Adipocyte (in vitro differentiated cells): ENCODE data around the gene SOX5.

Experiments used
- DNase-seq: peaks from one replicate; pipeline ENCODE4 v3.0.0-alpha.2; 2015; ENCODE audit warnings: low read depth
- H3K27me3 ChIP-seq: replicated peaks from 2 replicates; pipeline ENCODE4 v1.7.0; 2013; ENCODE audit warnings: mild to moderate bottlenecking, low read length, moderate library complexity; ENCODE audit not compliant: control insufficient read depth, insufficient read depth
- H3K36me3 ChIP-seq: 2 replicates; pipeline ENCODE4 v1.7.0; 2013; ENCODE audit warnings: low read length, mild to moderate bottlenecking, moderate library complexity; ENCODE audit not compliant: control insufficient read depth, insufficient read depth, severe bottlenecking
- H3K4me1 ChIP-seq: 2 replicates; pipeline ENCODE4 v1.7.0; 2013; ENCODE audit warnings: mild to moderate bottlenecking, low read length, moderate library complexity; ENCODE audit not compliant: control insufficient read depth, insufficient read depth
- H3K4me3 ChIP-seq: 2 replicates; pipeline ENCODE4 v1.7.0; 2013; ENCODE audit warnings: mild to moderate bottlenecking, low read length, moderate library complexity
- H3K9ac ChIP-seq: 2 replicates; pipeline ENCODE4 v1.7.0; 2013; ENCODE audit warnings: mild to moderate bottlenecking, low read length, moderate library complexity
- H3K9me3 ChIP-seq: 2 replicates; pipeline ENCODE4 v1.7.0; 2013; ENCODE audit warnings: mild to moderate bottlenecking, low read length, moderate library complexity; ENCODE audit not compliant: control insufficient read depth

Gene SOX5

DNA sequence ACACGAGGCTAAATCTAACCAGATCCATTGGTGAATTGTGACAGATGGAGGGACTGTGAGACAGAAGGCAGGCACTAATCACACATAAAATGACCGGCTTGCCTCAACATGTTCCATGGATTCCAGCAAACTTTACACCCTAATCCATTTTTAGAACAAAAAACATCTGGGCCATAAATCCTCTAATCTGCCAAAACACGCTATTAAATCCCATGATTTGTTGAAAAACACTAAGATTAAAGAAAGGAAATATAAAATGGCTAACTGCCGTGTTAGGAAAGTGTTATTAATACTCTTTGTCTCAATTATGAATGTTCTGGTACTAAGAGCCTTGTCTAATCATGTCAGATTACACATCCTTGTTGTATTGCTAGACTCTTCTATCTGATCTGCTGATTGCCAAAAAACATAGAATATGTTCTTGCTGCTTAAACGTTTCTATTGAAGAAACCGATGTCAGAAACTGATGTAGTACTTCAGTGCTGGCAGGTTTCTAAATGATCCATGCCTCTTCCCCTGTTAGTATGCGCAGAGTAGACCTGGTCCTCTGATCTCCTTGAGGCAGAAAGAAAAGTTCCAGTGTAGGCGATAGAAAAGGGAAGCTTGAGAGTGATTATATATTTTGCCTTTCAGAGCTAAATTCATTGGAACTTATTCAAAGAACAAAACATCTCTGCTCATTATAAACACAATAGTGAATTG is 384.9 kb downstream of the SOX5 start:
- H3K4me3 ChIP-seq, result no peak overlapping the region
- H3K36me3 ChIP-seq, result no peaks in the 10 kb centered on the region
- no peak overlapping the region for H3K9ac ChIP-seq
- no peak for DNase-seq
- H3K4me1 ChIP-seq, result peaks cover under 1% of the 10 kb centered on the region
- H3K9me3 ChIP-seq, result no peaks in the 10 kb centered on the region
- H3K27me3 ChIP-seq, result no peaks in the 10 kb centered on the region

DNA sequence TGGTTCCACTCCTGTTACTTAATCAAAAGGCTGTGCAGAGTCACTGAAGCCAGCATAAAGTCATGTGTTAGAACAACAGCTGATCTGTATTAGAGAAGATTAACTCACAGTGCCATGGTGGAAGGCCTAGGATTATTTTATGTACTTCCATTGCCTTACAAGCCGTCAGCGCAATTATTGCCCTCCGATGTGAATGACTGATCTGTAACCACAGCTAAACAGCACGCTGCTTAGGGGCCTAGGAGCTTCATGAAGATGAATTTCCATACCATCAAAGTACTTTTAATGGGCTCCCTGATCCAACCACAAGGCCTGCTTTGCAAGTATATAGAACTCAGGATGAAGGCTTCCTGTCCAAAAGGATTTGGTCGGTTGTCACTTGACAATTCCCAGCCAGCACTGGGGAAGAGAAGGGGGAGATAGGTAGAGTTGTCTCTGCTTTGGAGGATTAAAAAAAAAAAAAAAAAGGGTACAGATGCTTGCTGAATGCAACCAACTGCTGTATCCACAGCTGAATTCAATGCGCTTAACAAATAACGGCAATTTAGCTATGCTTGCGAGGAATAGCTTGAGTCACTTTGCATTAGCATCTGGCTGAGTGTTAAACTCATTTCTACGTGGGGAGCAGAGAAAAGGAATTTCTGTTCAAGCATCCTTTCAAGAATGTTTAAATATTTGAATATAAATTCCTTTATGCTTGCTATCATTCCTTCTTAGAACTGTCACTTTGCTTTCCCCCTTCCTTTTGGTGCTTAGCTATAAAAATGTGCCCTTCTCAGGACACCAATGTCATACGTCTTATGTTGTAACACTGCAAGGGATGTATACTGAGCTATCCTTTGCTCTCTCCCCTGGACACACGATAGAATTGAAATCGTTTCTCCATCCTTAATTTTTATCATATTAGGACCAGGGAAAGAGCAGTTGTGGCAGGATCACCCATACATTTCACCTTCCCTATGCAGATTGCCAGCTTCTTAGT is 387.8 kb downstream of the SOX5 start:
- no peak for DNase-seq

GRCh38 chr12:23560611-23561010 is 388.9 kb downstream of the SOX5 start:
- H3K9ac ChIP-seq, result no peak overlapping the region
- no peak for DNase-seq
- no peaks in the 10 kb centered on the region for H3K27me3 ChIP-seq
- H3K9me3 ChIP-seq, result no peaks in the 10 kb centered on the region
- no peaks in the 10 kb centered on the region for H3K36me3 ChIP-seq
- no peak overlapping the region for H3K4me3 ChIP-seq
- peaks cover 10% of the 10 kb centered on the region for H3K4me1 ChIP-seq

More for the DNA sequence above, 387.8 kb downstream of the SOX5 start:
- Histone ChIP-seq H3K27me3 (no peaks in the 10 kb centered on the region), H3K9me3 (no peaks in the 10 kb centered on the region), H3K36me3 (no peaks in the 10 kb centered on the region), H3K4me1 (peaks cover 10% of the 10 kb centered on the region), H3K9ac (no peak overlapping the region), H3K4me3 (no peak overlapping the region)

GRCh38 chr12:23559268-23559753 is 390.2 kb downstream of the SOX5 start:
- Histone ChIP-seq H3K9ac (no peak overlapping the region), H3K4me1 (peaks cover 10% of the 10 kb centered on the region), H3K36me3 (no peaks in the 10 kb centered on the region), H3K27me3 (no peaks in the 10 kb centered on the region), H3K4me3 (no peak overlapping the region), H3K9me3 (no peaks in the 10 kb centered on the region)
- DNase-seq, result no peak

DNA sequence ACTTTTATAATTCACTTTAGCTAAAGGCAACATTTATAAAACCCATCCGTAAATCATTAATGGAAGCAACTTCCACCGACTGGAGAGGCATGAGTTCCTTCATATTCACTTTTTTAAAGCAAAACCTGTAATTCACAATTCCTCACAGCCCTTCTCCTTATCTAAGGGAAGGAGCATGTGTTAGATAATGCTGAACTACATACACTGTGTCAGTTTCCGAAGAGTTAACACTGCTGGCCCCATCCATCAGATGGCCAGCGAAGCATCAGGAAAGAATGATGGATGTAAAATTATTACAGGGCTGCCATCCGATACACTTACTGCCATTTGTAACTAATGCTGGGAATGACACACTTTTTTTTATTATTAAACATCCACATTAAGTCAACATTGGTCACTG is 392.8 kb downstream of the SOX5 start:
- H3K36me3 ChIP-seq, result no peaks in the 10 kb centered on the region
- peaks cover 10% of the 10 kb centered on the region for H3K4me1 ChIP-seq
- H3K4me3 ChIP-seq, result no peak overlapping the region
- H3K27me3 ChIP-seq, result no peaks in the 10 kb centered on the region
- H3K9me3 ChIP-seq, result no peaks in the 10 kb centered on the region
- no peak overlapping the region for H3K9ac ChIP-seq
- no peak for DNase-seq

- Histone ChIP-seq H3K4me1 (peaks cover 10% of the 10 kb centered on the region), H3K4me3 (no peak overlapping the region), H3K9me3 (no peaks in the 10 kb centered on the region), H3K9ac (no peak overlapping the region), H3K36me3 (no peaks in the 10 kb centered on the region), H3K27me3 (no peaks in the 10 kb centered on the region)
- no peak for DNase-seq
Observed at GRCh38 chr12:23555825-23556207, 393.7 kb downstream of the SOX5 start.

- no peak overlapping the region for H3K4me3 ChIP-seq
- no peaks in the 10 kb centered on the region for H3K9me3 ChIP-seq
- no peak overlapping the region for H3K9ac ChIP-seq
- no peaks in the 10 kb centered on the region for H3K36me3 ChIP-seq
- H3K27me3 ChIP-seq, result no peaks in the 10 kb centered on the region
- no peak for DNase-seq
- peaks cover 10% of the 10 kb centered on the region for H3K4me1 ChIP-seq
Observed at GRCh38 chr12:23555180-23555824, 394.2 kb downstream of the SOX5 start.

- DNase-seq, result no peak
- Histone ChIP-seq H3K36me3 (no peaks in the 10 kb centered on the region), H3K4me3 (no peak overlapping the region), H3K9ac (no peak overlapping the region), H3K27me3 (no peaks in the 10 kb centered on the region), H3K9me3 (no peaks in the 10 kb centered on the region), H3K4me1 (no peaks in the 10 kb centered on the region)
Observed at GRCh38 chr12:23552417-23552816, 397.1 kb downstream of the SOX5 start.

- Histone ChIP-seq H3K4me1 (no peaks in the 10 kb centered on the region), H3K36me3 (peaks cover 3% of the 10 kb centered on the region), H3K9ac (no peak overlapping the region), H3K4me3 (no peak overlapping the region), H3K27me3 (no peaks in the 10 kb centered on the region), H3K9me3 (no peaks in the 10 kb centered on the region)
- DNase-seq, result no peak
Observed at GRCh38 chr12:23550753-23551152, 398.7 kb downstream of the SOX5 start.

DNA sequence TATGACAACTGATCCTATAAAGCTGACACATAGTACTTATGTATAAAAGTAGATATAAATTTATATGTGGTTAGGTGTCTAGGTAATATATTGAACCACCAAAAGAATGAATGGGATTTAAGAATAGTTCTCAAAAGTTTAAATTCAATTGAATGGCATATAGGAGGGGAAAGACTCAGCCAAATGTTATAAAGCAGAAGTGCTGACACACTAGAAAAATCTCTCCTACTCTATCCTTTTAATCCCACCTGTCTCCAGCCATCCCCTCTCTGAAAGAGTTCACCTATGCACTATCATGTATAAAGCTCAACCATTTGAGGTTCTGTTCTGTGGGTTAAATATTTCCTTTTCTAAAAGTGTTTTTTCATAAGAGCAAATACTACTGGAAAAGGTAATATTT is 400.7 kb downstream of the SOX5 start:
- Histone ChIP-seq H3K9me3 (no peaks in the 10 kb centered on the region), H3K4me3 (no peak overlapping the region), H3K9ac (no peak overlapping the region), H3K4me1 (no peaks in the 10 kb centered on the region), H3K36me3 (peaks cover 18% of the 10 kb centered on the region), H3K27me3 (no peaks in the 10 kb centered on the region)
- DNase-seq, result no peak

DNA sequence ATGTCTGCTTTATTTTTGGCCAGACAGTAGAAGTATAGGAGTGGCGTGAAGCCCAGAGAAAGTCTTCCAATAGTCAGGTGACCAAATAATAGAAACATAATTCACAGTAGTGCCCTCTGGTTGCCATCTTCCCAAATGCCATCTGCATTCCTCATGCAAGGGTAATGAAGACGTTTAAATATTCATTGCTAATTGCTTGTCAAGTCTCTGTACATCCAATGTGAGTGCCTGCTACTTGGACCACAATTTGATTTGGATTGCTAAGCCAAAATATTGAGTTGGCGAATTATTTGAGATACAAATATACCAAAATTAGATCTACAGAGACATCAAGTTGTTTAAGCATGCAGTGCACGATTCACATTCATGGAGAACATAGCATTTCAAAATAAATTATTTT is 402.7 kb downstream of the SOX5 start:
- no peaks in the 10 kb centered on the region for H3K4me1 ChIP-seq
- H3K4me3 ChIP-seq, result no peak overlapping the region
- no peak overlapping the region for H3K9ac ChIP-seq
- no peaks in the 10 kb centered on the region for H3K27me3 ChIP-seq
- DNase-seq, result no peak
- no peaks in the 10 kb centered on the region for H3K9me3 ChIP-seq
- peaks cover 18% of the 10 kb centered on the region for H3K36me3 ChIP-seq
